ENCODE measurements around the gene MAN2A2.

GRCh38 chr15:90881978-90882721 is 21.0 kb upstream of the MAN2A2 start:
- TF ChIP-seq EZH2 (IDR thresholded peaks at IDR 0.05; ENCODE audit: borderline replicate concordance) (no peak), EZH2phosphoT487 (IDR thresholded peaks at IDR 0.05; ENCODE audit: low read depth, severe bottlenecking, unreplicated experiment) (no peak)
- TF ChIP-seq, protein P1, sequence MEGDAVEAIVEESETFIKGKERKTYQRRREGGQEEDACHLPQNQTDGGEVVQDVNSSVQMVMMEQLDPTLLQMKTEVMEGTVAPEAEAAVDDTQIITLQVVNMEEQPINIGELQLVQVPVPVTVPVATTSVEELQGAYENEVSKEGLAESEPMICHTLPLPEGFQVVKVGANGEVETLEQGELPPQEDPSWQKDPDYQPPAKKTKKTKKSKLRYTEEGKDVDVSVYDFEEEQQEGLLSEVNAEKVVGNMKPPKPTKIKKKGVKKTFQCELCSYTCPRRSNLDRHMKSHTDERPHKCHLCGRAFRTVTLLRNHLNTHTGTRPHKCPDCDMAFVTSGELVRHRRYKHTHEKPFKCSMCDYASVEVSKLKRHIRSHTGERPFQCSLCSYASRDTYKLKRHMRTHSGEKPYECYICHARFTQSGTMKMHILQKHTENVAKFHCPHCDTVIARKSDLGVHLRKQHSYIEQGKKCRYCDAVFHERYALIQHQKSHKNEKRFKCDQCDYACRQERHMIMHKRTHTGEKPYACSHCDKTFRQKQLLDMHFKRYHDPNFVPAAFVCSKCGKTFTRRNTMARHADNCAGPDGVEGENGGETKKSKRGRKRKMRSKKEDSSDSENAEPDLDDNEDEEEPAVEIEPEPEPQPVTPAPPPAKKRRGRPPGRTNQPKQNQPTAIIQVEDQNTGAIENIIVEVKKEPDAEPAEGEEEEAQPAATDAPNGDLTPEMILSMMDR (IDR thresholded peaks at IDR 0.05; ENCODE audit: poor library complexity): no peak

Measured in hepatocyte (in vitro differentiated cells).